ENCODE data around the gene KCNAB2. TPM values are rescaled to one million over a fixed set of nuclear protein-coding genes. Genes with fewer than 3 reads are reported as not detected.

Gene KCNAB2
- total and polyA plus RNA-seq, 4 donors = 7.5 to 48.3 (median 41.1) TPM

- H3K4me3 ChIP-seq (ENCODE audit: low read depth, low read length) = no peak overlapping the region
- H3K9me3 ChIP-seq (ENCODE audit: control insufficient read depth, insufficient read depth, low read length) = no peaks in the 10 kb centered on the region
- 85% methylated on average over 17 of the region's 23 CpGs for WGBS (ENCODE audit: insufficient coverage)
- no peak overlapping the region for H3K27ac ChIP-seq (ENCODE audit: low read depth, low read length)
- no peaks in the 10 kb centered on the region for H3K27me3 ChIP-seq (ENCODE audit: control insufficient read depth, insufficient read depth, low read length)
- peaks cover 12% of the 10 kb centered on the region for H3K4me1 ChIP-seq (ENCODE audit: control insufficient read depth, insufficient read depth, low read length)
- DNase-seq (ENCODE audit: low read depth in 4 of 6, low spot score in 6 of 6) = no peak
- H3K36me3 ChIP-seq (ENCODE audit: control insufficient read depth, insufficient read depth, low read length) = peaks cover 21% of the 10 kb centered on the region
Observed at GRCh38 chr1:6009120-6010040, 36.3 kb upstream of the KCNAB2 start.

- H3K4me3 ChIP-seq (ENCODE audit: low read depth, low read length) = no peak overlapping the region
- H3K27me3 ChIP-seq (ENCODE audit: control insufficient read depth, insufficient read depth, low read length) = no peaks in the 10 kb centered on the region
- H3K4me1 ChIP-seq (ENCODE audit: control insufficient read depth, insufficient read depth, low read length) = peaks cover 12% of the 10 kb centered on the region
- DNase-seq (ENCODE audit: low read depth in 4 of 6, low spot score in 6 of 6) = no peak
- peaks cover 25% of the 10 kb centered on the region for H3K36me3 ChIP-seq (ENCODE audit: control insufficient read depth, insufficient read depth, low read length)
- H3K27ac ChIP-seq (ENCODE audit: low read depth, low read length) = no peak overlapping the region
- 100% methylated on average over 1 of the region's 10 CpGs for WGBS (ENCODE audit: insufficient coverage)
- no peaks in the 10 kb centered on the region for H3K9me3 ChIP-seq (ENCODE audit: control insufficient read depth, insufficient read depth, low read length)
Observed at GRCh38 chr1:6010554-6010953, 35.1 kb upstream of the KCNAB2 start.

GRCh38 chr1:6011161-6011945 lies 34.3 kb upstream of the KCNAB2 start:
- H3K27me3 ChIP-seq (ENCODE audit: control insufficient read depth, insufficient read depth, low read length) = no peaks in the 10 kb centered on the region
- WGBS (ENCODE audit: insufficient coverage) = 93% methylated on average over 19 of the region's 19 CpGs
- no peaks in the 10 kb centered on the region for H3K9me3 ChIP-seq (ENCODE audit: control insufficient read depth, insufficient read depth, low read length)
- H3K4me1 ChIP-seq (ENCODE audit: control insufficient read depth, insufficient read depth, low read length) = peaks cover 16% of the 10 kb centered on the region
- H3K36me3 ChIP-seq (ENCODE audit: control insufficient read depth, insufficient read depth, low read length) = peaks cover 25% of the 10 kb centered on the region
- H3K4me3 ChIP-seq (ENCODE audit: low read depth, low read length) = no peak overlapping the region
- DNase-seq (ENCODE audit: low read depth in 4 of 6, low spot score in 6 of 6) = no peak
- H3K27ac ChIP-seq (ENCODE audit: low read depth, low read length) = no peak overlapping the region

GRCh38 chr1:6011946-6012258 lies 33.8 kb upstream of the KCNAB2 start:
- Histone ChIP-seq H3K27ac (ENCODE audit: low read depth, low read length) (no peak overlapping the region), H3K27me3 (ENCODE audit: control insufficient read depth, insufficient read depth, low read length) (no peaks in the 10 kb centered on the region), H3K4me1 (ENCODE audit: control insufficient read depth, insufficient read depth, low read length) (peaks cover 14% of the 10 kb centered on the region), H3K9me3 (ENCODE audit: control insufficient read depth, insufficient read depth, low read length) (no peaks in the 10 kb centered on the region), H3K36me3 (ENCODE audit: control insufficient read depth, insufficient read depth, low read length) (peaks cover 26% of the 10 kb centered on the region), H3K4me3 (ENCODE audit: low read depth, low read length) (no peak overlapping the region)
- 100% methylated on average over 3 of the region's 3 CpGs for WGBS (ENCODE audit: insufficient coverage)
- no peak for DNase-seq (ENCODE audit: low read depth in 4 of 6, low spot score in 6 of 6)

GRCh38 chr1:6012529-6013318 lies 33.0 kb upstream of the KCNAB2 start:
- WGBS (ENCODE audit: insufficient coverage) = 86% methylated on average over 17 of the region's 17 CpGs
- H3K27me3 ChIP-seq (ENCODE audit: control insufficient read depth, insufficient read depth, low read length) = no peaks in the 10 kb centered on the region
- H3K36me3 ChIP-seq (ENCODE audit: control insufficient read depth, insufficient read depth, low read length) = peaks cover 22% of the 10 kb centered on the region
- no peaks in the 10 kb centered on the region for H3K9me3 ChIP-seq (ENCODE audit: control insufficient read depth, insufficient read depth, low read length)
- DNase-seq (ENCODE audit: low read depth in 4 of 6, low spot score in 6 of 6) = no peak
- H3K4me3 ChIP-seq (ENCODE audit: low read depth, low read length) = no peak overlapping the region
- H3K27ac ChIP-seq (ENCODE audit: low read depth, low read length) = no peak overlapping the region
- peaks cover 7% of the 10 kb centered on the region for H3K4me1 ChIP-seq (ENCODE audit: control insufficient read depth, insufficient read depth, low read length)

GRCh38 chr1:6013491-6013890 lies 32.2 kb upstream of the KCNAB2 start:
- peaks cover 5% of the 10 kb centered on the region for H3K4me1 ChIP-seq (ENCODE audit: control insufficient read depth, insufficient read depth, low read length)
- no peak overlapping the region for H3K4me3 ChIP-seq (ENCODE audit: low read depth, low read length)
- no peak for DNase-seq (ENCODE audit: low read depth in 4 of 6, low spot score in 6 of 6)
- H3K27me3 ChIP-seq (ENCODE audit: control insufficient read depth, insufficient read depth, low read length) = no peaks in the 10 kb centered on the region
- WGBS (ENCODE audit: insufficient coverage) = 96% methylated on average over 12 of the region's 12 CpGs
- no peaks in the 10 kb centered on the region for H3K9me3 ChIP-seq (ENCODE audit: control insufficient read depth, insufficient read depth, low read length)
- H3K36me3 ChIP-seq (ENCODE audit: control insufficient read depth, insufficient read depth, low read length) = peaks cover 22% of the 10 kb centered on the region
- no peak overlapping the region for H3K27ac ChIP-seq (ENCODE audit: low read depth, low read length)

GRCh38 chr1:6014130-6014999 lies 31.3 kb upstream of the KCNAB2 start:
- Histone ChIP-seq H3K27me3 (ENCODE audit: control insufficient read depth, insufficient read depth, low read length) (no peaks in the 10 kb centered on the region), H3K36me3 (ENCODE audit: control insufficient read depth, insufficient read depth, low read length) (peaks cover 16% of the 10 kb centered on the region), H3K9me3 (ENCODE audit: control insufficient read depth, insufficient read depth, low read length) (no peaks in the 10 kb centered on the region), H3K27ac (ENCODE audit: low read depth, low read length) (no peak overlapping the region), H3K4me3 (ENCODE audit: low read depth, low read length) (no peak overlapping the region), H3K4me1 (ENCODE audit: control insufficient read depth, insufficient read depth, low read length) (peaks cover 5% of the 10 kb centered on the region)
- no peak for DNase-seq (ENCODE audit: low read depth in 4 of 6, low spot score in 6 of 6)
- WGBS (ENCODE audit: insufficient coverage) = 88% methylated on average over 19 of the region's 19 CpGs

- no peaks in the 10 kb centered on the region for H3K27me3 ChIP-seq (ENCODE audit: control insufficient read depth, insufficient read depth, low read length)
- H3K36me3 ChIP-seq (ENCODE audit: control insufficient read depth, insufficient read depth, low read length) = peaks cover 18% of the 10 kb centered on the region
- no peaks in the 10 kb centered on the region for H3K9me3 ChIP-seq (ENCODE audit: control insufficient read depth, insufficient read depth, low read length)
- H3K27ac ChIP-seq (ENCODE audit: low read depth, low read length) = no peak overlapping the region
- peak in 2 of 6 donors; percentile 54 to 66 for DNase-seq (ENCODE audit: low read depth in 4 of 6, low spot score in 6 of 6)
- no peak overlapping the region for H3K4me3 ChIP-seq (ENCODE audit: low read depth, low read length)
- H3K4me1 ChIP-seq (ENCODE audit: control insufficient read depth, insufficient read depth, low read length) = peaks cover 5% of the 10 kb centered on the region
- 66% methylated on average over 20 of the region's 21 CpGs for WGBS (ENCODE audit: insufficient coverage)
Observed at GRCh38 chr1:6016191-6016865, 29.4 kb upstream of the KCNAB2 start.
